HEK293 (cell line): Measurements from ENCODE around the gene RNU11.

Source experiments
- GLIS1 ChIP-seq: fragments of 450-650 bp; formaldehyde crosslinking; IDR thresholded peaks from 2 replicates; pipeline ENCODE4 v1.5.1; 2016; ENCODE audit warnings: missing biosample characterization, missing genetic modification characterization
- GLIS2 ChIP-seq: fragments of 450-650 bp; formaldehyde crosslinking; IDR thresholded peaks from 2 replicates; pipeline ENCODE4 v1.5.1; 2016; ENCODE audit warnings: missing biosample characterization, missing genetic modification characterization
- OSR2 ChIP-seq: fragments of 450-650 bp; formaldehyde crosslinking; IDR thresholded peaks from 2 replicates; pipeline ENCODE4 v1.5.1; 2016; ENCODE audit warnings: missing biosample characterization, missing genetic modification characterization
- TCF7L2 ChIP-seq: IDR thresholded peaks from 2 replicates; pipeline ENCODE4 v1.6.1; 2011; ENCODE audit warnings: low read depth, mild to moderate bottlenecking, inconsistent platforms, low read length, moderate library complexity, borderline replicate concordance
- WT1 ChIP-seq: fragments of 450-650 bp; formaldehyde crosslinking; IDR thresholded peaks from 2 replicates; pipeline ENCODE4 v1.5.1; 2016; ENCODE audit warnings: missing biosample characterization, missing genetic modification characterization
- YY1 ChIP-seq: fragments of 450-650 bp; formaldehyde crosslinking; IDR thresholded peaks from 2 replicates; pipeline ENCODE4 v1.5.1; 2018; ENCODE audit warnings: missing biosample characterization, missing genetic modification characterization
- ZBTB17 ChIP-seq: fragments of 450-650 bp; formaldehyde crosslinking; IDR thresholded peaks from 2 replicates; pipeline ENCODE4 v1.5.1; 2016; ENCODE audit warnings: missing biosample characterization, missing genetic modification characterization
- ZNF121 ChIP-seq: fragments of 450-650 bp; formaldehyde crosslinking; IDR thresholded peaks from 2 replicates; pipeline ENCODE4 v1.5.1; 2016; ENCODE audit warnings: missing biosample characterization, missing genetic modification characterization
- ZNF133 ChIP-seq: fragments of 450-650 bp; formaldehyde crosslinking; IDR thresholded peaks from 2 replicates; pipeline ENCODE4 v1.5.1; 2016; ENCODE audit warnings: missing biosample characterization, missing genetic modification characterization
- ZNF302 ChIP-seq: fragments of 450-650 bp; formaldehyde crosslinking; IDR thresholded peaks from 2 replicates; pipeline ENCODE4 v1.5.1; 2016; ENCODE audit warnings: missing biosample characterization, missing genetic modification characterization, low read depth
- ZNF423 ChIP-seq: fragments of 450-650 bp; formaldehyde crosslinking; IDR thresholded peaks from 2 replicates; pipeline ENCODE4 v1.5.1; 2016; ENCODE audit warnings: missing biosample characterization, missing genetic modification characterization
- ZNF654 ChIP-seq: fragments of 450-650 bp; formaldehyde crosslinking; IDR thresholded peaks from 2 replicates; pipeline ENCODE4 v1.5.1; 2016; ENCODE audit warnings: low read depth, missing biosample characterization, missing genetic modification characterization
- ZNF701 ChIP-seq: fragments of 450-650 bp; formaldehyde crosslinking; IDR thresholded peaks from 2 replicates; pipeline ENCODE4 v1.5.1; 2016; ENCODE audit warnings: missing biosample characterization, missing genetic modification characterization
- ZNF777 ChIP-seq: fragments of 450-650 bp; formaldehyde crosslinking; IDR thresholded peaks from 2 replicates; pipeline ENCODE4 v1.5.1; 2017; ENCODE audit warnings: missing biosample characterization, missing genetic modification characterization, borderline replicate concordance
- ZSCAN16 ChIP-seq: fragments of 450-650 bp; formaldehyde crosslinking; IDR thresholded peaks from 2 replicates; pipeline ENCODE4 v1.5.1; 2016; ENCODE audit warnings: missing biosample characterization, missing genetic modification characterization
- ZSCAN30 ChIP-seq: fragments of 450-650 bp; IDR thresholded peaks from 2 replicates; pipeline ENCODE4 v1.5.1; 2018; ENCODE audit warnings: missing biosample characterization, mild to moderate bottlenecking, missing genetic modification characterization, moderate library complexity
- TF ChIP-seq, protein P1 (sequence below): fragments of 450-650 bp; formaldehyde crosslinking; optimal IDR thresholded peaks from 2 replicates; pipeline ENCODE3; 2016; ENCODE audit warnings: missing biosample characterization, mild to moderate bottlenecking, missing genetic modification characterization
- TF ChIP-seq, protein P2 (sequence below): fragments of 450-650 bp; formaldehyde crosslinking; IDR thresholded peaks from 2 replicates; pipeline ENCODE4 v1.5.1; 2016; ENCODE audit warnings: missing biosample characterization, missing genetic modification characterization
- TF ChIP-seq, protein P3 (sequence below): fragments of 450-650 bp; formaldehyde crosslinking; IDR thresholded peaks from 2 replicates; pipeline ENCODE4 v1.5.1; 2016; ENCODE audit warnings: missing biosample characterization, missing genetic modification characterization
- TF ChIP-seq, protein P4 (sequence below): fragments of 450-650 bp; formaldehyde crosslinking; IDR thresholded peaks from 2 replicates; pipeline ENCODE4 v1.5.1; 2017; ENCODE audit warnings: missing biosample characterization, missing genetic modification characterization
- TF ChIP-seq, protein P5 (sequence below): fragments of 450-650 bp; formaldehyde crosslinking; IDR thresholded peaks from 2 replicates; pipeline ENCODE4 v1.5.1; 2016; ENCODE audit warnings: missing biosample characterization, missing genetic modification characterization
- TF ChIP-seq, protein P6 (sequence below): fragments of 450-650 bp; formaldehyde crosslinking; IDR thresholded peaks from 2 replicates; pipeline ENCODE4 v1.5.1; 2016; ENCODE audit warnings: missing biosample characterization, missing genetic modification characterization
- TF ChIP-seq, protein P7 (sequence below): fragments of 450-650 bp; formaldehyde crosslinking; IDR thresholded peaks from 2 replicates; pipeline ENCODE4 v1.5.1; 2016; ENCODE audit warnings: missing biosample characterization, missing genetic modification characterization, low read depth

Gene RNU11

DNA sequence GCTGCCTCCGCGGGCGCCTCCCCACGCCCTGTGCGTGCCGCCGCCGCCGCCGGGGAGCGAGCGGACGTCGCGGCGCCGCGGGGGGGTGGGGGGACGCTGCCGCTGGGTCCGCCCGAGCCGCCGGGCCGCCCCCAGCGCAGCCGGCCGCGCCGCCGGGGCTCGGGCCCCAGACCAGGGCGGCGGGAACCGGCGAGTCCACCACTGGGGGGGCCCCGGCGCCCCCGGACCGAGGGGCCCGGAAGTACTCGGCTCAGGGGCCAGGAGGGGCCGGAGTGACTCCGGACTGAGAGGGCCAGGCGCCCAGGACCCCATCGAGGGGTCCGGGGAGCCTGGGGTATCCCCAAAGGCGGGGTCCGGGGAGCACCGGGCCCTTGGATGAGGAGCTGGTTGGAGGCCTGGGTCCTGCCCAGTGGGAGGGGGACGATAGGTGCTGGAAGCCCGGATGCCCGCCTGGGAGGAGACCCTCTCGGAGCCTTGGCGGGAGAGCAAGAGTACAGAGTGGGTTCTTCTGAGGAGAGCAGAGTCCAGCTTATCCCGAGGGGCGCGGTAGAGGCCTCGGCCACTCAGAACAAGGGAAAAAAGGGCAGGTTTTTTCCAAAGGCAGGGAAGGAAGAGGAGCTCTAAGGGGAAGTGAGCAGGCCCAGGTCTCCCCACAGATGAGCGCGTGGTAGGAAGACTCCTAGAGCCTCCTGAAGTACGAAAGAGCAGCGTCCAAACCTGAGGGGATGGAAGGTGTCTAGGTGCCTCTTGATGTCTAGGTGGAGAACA lies 20.7 kb downstream of the RNU11 start (continued):
- TF ChIP-seq, protein P1, sequence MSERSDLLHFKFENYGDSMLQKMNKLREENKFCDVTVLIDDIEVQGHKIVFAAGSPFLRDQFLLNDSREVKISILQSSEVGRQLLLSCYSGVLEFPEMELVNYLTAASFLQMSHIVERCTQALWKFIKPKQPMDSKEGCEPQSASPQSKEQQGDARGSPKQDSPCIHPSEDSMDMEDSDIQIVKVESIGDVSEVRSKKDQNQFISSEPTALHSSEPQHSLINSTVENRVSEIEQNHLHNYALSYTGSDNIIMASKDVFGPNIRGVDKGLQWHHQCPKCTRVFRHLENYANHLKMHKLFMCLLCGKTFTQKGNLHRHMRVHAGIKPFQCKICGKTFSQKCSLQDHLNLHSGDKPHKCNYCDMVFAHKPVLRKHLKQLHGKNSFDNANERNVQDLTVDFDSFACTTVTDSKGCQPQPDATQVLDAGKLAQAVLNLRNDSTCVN (tag by site-specific recombination): peak; percentile 35
- TF ChIP-seq, protein P2, sequence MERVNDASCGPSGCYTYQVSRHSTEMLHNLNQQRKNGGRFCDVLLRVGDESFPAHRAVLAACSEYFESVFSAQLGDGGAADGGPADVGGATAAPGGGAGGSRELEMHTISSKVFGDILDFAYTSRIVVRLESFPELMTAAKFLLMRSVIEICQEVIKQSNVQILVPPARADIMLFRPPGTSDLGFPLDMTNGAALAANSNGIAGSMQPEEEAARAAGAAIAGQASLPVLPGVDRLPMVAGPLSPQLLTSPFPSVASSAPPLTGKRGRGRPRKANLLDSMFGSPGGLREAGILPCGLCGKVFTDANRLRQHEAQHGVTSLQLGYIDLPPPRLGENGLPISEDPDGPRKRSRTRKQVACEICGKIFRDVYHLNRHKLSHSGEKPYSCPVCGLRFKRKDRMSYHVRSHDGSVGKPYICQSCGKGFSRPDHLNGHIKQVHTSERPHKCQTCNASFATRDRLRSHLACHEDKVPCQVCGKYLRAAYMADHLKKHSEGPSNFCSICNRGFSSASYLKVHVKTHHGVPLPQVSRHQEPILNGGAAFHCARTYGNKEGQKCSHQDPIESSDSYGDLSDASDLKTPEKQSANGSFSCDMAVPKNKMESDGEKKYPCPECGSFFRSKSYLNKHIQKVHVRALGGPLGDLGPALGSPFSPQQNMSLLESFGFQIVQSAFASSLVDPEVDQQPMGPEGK (tag by site-specific recombination): peak; percentile 66
- TF ChIP-seq ZNF121 (tag by site-specific recombination): no peak
- TF ChIP-seq ZNF654 (tag by site-specific recombination): no peak
- no peak for TF ChIP-seq ZSCAN16
- TF ChIP-seq ZNF777 (tag by site-specific recombination): no peak
- TF ChIP-seq, protein P3, sequence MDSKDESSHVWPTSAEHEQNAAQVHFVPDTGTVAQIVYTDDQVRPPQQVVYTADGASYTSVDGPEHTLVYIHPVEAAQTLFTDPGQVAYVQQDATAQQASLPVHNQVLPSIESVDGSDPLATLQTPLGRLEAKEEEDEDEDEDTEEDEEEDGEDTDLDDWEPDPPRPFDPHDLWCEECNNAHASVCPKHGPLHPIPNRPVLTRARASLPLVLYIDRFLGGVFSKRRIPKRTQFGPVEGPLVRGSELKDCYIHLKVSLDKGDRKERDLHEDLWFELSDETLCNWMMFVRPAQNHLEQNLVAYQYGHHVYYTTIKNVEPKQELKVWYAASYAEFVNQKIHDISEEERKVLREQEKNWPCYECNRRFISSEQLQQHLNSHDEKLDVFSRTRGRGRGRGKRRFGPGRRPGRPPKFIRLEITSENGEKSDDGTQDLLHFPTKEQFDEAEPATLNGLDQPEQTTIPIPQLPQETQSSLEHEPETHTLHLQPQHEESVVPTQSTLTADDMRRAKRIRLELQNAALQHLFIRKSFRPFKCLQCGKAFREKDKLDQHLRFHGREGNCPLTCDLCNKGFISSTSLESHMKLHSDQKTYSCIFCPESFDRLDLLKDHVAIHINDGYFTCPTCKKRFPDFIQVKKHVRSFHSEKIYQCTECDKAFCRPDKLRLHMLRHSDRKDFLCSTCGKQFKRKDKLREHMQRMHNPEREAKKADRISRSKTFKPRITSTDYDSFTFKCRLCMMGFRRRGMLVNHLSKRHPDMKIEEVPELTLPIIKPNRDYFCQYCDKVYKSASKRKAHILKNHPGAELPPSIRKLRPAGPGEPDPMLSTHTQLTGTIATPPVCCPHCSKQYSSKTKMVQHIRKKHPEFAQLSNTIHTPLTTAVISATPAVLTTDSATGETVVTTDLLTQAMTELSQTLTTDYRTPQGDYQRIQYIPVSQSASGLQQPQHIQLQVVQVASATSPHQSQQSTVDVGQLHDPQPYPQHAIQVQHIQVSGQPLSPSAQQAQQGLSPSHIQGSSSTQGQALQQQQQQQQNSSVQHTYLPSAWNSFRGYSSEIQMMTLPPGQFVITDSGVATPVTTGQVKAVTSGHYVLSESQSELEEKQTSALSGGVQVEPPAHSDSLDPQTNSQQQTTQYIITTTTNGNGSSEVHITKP (tag by site-specific recombination): peak; percentile 72
- 0 out of 2 replicates have a peak, but pooled peaks have one; percentile 16 for TF ChIP-seq YY1
- peak; percentile 83 for TF ChIP-seq GLIS2
- TF ChIP-seq ZNF302 (tag by site-specific recombination): no peak
- TF ChIP-seq ZNF423 (tag by site-specific recombination): no peak
- TF ChIP-seq, protein P4, sequence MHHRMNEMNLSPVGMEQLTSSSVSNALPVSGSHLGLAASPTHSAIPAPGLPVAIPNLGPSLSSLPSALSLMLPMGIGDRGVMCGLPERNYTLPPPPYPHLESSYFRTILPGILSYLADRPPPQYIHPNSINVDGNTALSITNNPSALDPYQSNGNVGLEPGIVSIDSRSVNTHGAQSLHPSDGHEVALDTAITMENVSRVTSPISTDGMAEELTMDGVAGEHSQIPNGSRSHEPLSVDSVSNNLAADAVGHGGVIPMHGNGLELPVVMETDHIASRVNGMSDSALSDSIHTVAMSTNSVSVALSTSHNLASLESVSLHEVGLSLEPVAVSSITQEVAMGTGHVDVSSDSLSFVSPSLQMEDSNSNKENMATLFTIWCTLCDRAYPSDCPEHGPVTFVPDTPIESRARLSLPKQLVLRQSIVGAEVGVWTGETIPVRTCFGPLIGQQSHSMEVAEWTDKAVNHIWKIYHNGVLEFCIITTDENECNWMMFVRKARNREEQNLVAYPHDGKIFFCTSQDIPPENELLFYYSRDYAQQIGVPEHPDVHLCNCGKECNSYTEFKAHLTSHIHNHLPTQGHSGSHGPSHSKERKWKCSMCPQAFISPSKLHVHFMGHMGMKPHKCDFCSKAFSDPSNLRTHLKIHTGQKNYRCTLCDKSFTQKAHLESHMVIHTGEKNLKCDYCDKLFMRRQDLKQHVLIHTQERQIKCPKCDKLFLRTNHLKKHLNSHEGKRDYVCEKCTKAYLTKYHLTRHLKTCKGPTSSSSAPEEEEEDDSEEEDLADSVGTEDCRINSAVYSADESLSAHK (tag by site-specific recombination): no peak
- TF ChIP-seq ZBTB17 (tag by site-specific recombination): peak; percentile 76
- no peak for TF ChIP-seq ZNF133 (tag by site-specific recombination)
- TF ChIP-seq ZSCAN30 (tag by site-specific recombination): 0 out of 2 replicates have a peak, but pooled peaks have one; percentile 44
- TF ChIP-seq WT1 (tag by site-specific recombination): no peak
- TF ChIP-seq GLIS1: peak; percentile 78
- TF ChIP-seq, protein P5, sequence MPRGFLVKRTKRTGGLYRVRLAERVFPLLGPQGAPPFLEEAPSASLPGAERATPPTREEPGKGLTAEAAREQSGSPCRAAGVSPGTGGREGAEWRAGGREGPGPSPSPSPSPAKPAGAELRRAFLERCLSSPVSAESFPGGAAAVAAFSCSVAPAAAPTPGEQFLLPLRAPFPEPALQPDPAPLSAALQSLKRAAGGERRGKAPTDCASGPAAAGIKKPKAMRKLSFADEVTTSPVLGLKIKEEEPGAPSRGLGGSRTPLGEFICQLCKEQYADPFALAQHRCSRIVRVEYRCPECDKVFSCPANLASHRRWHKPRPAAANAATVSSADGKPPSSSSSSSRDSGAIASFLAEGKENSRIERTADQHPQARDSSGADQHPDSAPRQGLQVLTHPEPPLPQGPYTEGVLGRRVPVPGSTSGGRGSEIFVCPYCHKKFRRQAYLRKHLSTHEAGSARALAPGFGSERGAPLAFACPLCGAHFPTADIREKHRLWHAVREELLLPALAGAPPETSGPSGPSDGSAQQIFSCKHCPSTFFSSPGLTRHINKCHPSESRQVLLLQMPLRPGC (tag by site-specific recombination): no peak
- TF ChIP-seq, protein P6, sequence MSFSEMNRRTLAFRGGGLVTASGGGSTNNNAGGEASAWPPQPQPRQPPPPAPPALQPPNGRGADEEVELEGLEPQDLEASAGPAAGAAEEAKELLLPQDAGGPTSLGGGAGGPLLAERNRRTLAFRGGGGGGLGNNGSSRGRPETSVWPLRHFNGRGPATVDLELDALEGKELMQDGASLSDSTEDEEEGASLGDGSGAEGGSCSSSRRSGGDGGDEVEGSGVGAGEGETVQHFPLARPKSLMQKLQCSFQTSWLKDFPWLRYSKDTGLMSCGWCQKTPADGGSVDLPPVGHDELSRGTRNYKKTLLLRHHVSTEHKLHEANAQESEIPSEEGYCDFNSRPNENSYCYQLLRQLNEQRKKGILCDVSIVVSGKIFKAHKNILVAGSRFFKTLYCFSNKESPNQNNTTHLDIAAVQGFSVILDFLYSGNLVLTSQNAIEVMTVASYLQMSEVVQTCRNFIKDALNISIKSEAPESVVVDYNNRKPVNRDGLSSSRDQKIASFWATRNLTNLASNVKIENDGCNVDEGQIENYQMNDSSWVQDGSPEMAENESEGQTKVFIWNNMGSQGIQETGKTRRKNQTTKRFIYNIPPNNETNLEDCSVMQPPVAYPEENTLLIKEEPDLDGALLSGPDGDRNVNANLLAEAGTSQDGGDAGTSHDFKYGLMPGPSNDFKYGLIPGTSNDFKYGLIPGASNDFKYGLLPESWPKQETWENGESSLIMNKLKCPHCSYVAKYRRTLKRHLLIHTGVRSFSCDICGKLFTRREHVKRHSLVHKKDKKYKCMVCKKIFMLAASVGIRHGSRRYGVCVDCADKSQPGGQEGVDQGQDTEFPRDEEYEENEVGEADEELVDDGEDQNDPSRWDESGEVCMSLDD (tag by site-specific recombination): peak; percentile 65; the same call in 1 of the 2 replicates
- TF ChIP-seq, protein P7, sequence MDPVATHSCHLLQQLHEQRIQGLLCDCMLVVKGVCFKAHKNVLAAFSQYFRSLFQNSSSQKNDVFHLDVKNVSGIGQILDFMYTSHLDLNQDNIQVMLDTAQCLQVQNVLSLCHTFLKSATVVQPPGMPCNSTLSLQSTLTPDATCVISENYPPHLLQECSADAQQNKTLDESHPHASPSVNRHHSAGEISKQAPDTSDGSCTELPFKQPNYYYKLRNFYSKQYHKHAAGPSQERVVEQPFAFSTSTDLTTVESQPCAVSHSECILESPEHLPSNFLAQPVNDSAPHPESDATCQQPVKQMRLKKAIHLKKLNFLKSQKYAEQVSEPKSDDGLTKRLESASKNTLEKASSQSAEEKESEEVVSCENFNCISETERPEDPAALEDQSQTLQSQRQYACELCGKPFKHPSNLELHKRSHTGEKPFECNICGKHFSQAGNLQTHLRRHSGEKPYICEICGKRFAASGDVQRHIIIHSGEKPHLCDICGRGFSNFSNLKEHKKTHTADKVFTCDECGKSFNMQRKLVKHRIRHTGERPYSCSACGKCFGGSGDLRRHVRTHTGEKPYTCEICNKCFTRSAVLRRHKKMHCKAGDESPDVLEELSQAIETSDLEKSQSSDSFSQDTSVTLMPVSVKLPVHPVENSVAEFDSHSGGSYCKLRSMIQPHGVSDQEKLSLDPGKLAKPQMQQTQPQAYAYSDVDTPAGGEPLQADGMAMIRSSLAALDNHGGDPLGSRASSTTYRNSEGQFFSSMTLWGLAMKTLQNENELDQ (tag by site-specific recombination): no peak
- TF ChIP-seq ZNF701: no peak
- no peak for TF ChIP-seq OSR2
- TF ChIP-seq TCF7L2: no peak
